T-helper 2 cell treated with Interferon-gamma antibody and Interleukin-4, amounts not matched to agents 100 ng/mL and 5 ng/mL, for 36 hours (primary cell): ENCODE data around the gene SNX30. TPM values are rescaled to one million over a fixed set of nuclear protein-coding genes. Genes with fewer than 3 reads are reported as not detected.

Experiments
- intact Hi-C: fragments of 100-400 bp; cut with micrococcal nuclease; formaldehyde crosslinking; loops from one replicate; pipeline ENCODE4 v1.15.1; 2023
- total RNA-seq: library from RNA; stranded (reverse); gene quantifications from 2 replicates; pipeline ENCODE4 v1.2.3, GENCODE V29; 2022

The SNX30 gene
- total RNA-seq, 1 donor from 2014 or later, result 4.0 TPM

GRCh38 chr9:112777914-112778313 lies 27.4 kb downstream of the SNX30 start:
- intact Hi-C loops, result no loop called here

- intact Hi-C loops, result no loop called here
Observed at GRCh38 chr9:112780450-112781036, 30.0 kb downstream of the SNX30 start.

- intact Hi-C loops, result no loop called here
Observed at GRCh38 chr9:112782218-112782617, 31.7 kb downstream of the SNX30 start.

GRCh38 chr9:112783551-112783954 lies 33.0 kb downstream of the SNX30 start:
- intact Hi-C loops, result no loop called here

GRCh38 chr9:112784020-112784785 lies 33.6 kb downstream of the SNX30 start:
- intact Hi-C loops, result no loop called here

GRCh38 chr9:112785986-112786385 lies 35.4 kb downstream of the SNX30 start:
- intact Hi-C loops, result no loop called here

GRCh38 chr9:112786829-112787520 lies 36.4 kb downstream of the SNX30 start:
- intact Hi-C loops, result no loop called here

GRCh38 chr9:112787978-112788377 lies 37.4 kb downstream of the SNX30 start:
- intact Hi-C loops, result no loop called here

GRCh38 chr9:112789473-112789872 lies 38.9 kb downstream of the SNX30 start:
- intact Hi-C loops, result no loop called here

GRCh38 chr9:112789891-112790774 lies 39.6 kb downstream of the SNX30 start:
- intact Hi-C loops, result loop anchor here (5.0 kb wide), 3 partner anchors 38 to 693 kb away; partner anchors contain the start of genes HSDL2 and SNX30

- intact Hi-C loops, result loop anchor here (1.0 to 5.0 kb wide), 5 partner anchors 40 to 695 kb away; partner anchors contain the start of genes HSDL2, KIAA1958 and SNX30
Observed at GRCh38 chr9:112792670-112793069, 42.1 kb downstream of the SNX30 start.

- intact Hi-C loops, result loop anchor here (1.0 to 5.0 kb wide), 5 partner anchors 41 to 696 kb away; partner anchors contain the start of genes HSDL2, KIAA1958 and SNX30
Observed at GRCh38 chr9:112793213-112793810, 42.8 kb downstream of the SNX30 start.

GRCh38 chr9:112794731-112795130 lies 44.2 kb downstream of the SNX30 start:
- intact Hi-C loops, result loop anchor here (5.0 kb wide), 3 partner anchors 42 to 697 kb away; partner anchors contain the start of genes HSDL2 and SNX30

- intact Hi-C loops, result no loop called here
Observed at GRCh38 chr9:112795921-112796320, 45.4 kb downstream of the SNX30 start.

- intact Hi-C loops, result no loop called here
Observed at GRCh38 chr9:112796485-112796884, 45.9 kb downstream of the SNX30 start.

- intact Hi-C loops, result no loop called here
Observed at GRCh38 chr9:112809351-112809848, 58.8 kb downstream of the SNX30 start.

GRCh38 chr9:112809906-112810305 lies 59.3 kb downstream of the SNX30 start:
- intact Hi-C loops, result no loop called here

GRCh38 chr9:112810696-112811490 lies 60.3 kb downstream of the SNX30 start:
- intact Hi-C loops, result no loop called here

- intact Hi-C loops, result no loop called here
Observed at GRCh38 chr9:112811518-112811917, 61.0 kb downstream of the SNX30 start.

- intact Hi-C loops, result no loop called here
Observed at GRCh38 chr9:112815868-112816267, 65.3 kb downstream of the SNX30 start.
